ENCODE measurements around the gene SDC4. TPM values are rescaled to one million over a fixed set of nuclear protein-coding genes. Genes with fewer than 3 reads are reported as not detected.

Gene SDC4
- polyA plus RNA-seq, 1 donor (not counting 4 experiments of a cell fraction or from before 2014, with no cell fraction given): 114 TPM

DNA sequence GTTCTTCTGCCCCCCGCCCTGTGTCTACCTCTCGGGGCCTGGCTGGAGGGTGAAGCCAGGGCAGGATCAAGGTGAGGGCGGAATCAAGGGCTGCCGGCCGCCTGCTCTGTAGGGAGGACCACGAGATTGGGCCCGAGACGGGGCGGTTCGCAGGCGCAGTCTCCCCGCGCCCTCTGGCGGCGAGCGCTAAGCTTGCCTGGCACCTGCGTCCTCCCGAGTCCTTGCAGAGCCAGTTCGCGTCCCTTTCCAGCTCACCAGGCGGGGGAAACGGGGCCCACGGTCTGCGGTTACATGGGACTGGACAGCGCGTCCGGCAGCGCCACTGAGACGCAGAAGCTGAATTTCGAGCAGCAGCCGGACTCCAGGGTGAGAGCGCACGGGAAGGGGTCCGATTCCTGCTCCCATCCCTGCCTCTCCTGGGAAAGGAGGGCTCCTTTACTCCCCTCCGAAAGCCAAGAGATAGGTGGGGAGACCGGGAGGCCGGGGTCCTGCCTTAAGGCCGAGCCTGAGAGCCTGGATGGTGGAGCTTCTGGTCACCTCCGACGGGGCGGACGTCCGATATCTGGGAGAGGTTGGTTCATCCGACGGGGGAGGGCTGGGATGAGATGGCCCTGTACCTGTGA lies 36.5 kb downstream of the SDC4 start:
- H3K4me1 ChIP-seq (ENCODE audit: control insufficient read depth, extremely low read depth, insufficient read depth, low read length): no peaks in the 10 kb centered on the region
- FAIRE-seq (no peak), DNase-seq (ENCODE audit: low read depth, low spot score) (no peak)
- no peak for TF ChIP-seq EZH2 (IDR thresholded peaks at IDR 0.05; ENCODE audit: low read length)
- TF ChIP-seq, protein P1, sequence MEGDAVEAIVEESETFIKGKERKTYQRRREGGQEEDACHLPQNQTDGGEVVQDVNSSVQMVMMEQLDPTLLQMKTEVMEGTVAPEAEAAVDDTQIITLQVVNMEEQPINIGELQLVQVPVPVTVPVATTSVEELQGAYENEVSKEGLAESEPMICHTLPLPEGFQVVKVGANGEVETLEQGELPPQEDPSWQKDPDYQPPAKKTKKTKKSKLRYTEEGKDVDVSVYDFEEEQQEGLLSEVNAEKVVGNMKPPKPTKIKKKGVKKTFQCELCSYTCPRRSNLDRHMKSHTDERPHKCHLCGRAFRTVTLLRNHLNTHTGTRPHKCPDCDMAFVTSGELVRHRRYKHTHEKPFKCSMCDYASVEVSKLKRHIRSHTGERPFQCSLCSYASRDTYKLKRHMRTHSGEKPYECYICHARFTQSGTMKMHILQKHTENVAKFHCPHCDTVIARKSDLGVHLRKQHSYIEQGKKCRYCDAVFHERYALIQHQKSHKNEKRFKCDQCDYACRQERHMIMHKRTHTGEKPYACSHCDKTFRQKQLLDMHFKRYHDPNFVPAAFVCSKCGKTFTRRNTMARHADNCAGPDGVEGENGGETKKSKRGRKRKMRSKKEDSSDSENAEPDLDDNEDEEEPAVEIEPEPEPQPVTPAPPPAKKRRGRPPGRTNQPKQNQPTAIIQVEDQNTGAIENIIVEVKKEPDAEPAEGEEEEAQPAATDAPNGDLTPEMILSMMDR (optimal IDR thresholded peaks at IDR 0.05 in 1 of 3, IDR thresholded peaks at IDR 0.05 in 1 of 3, conservative IDR thresholded peaks at IDR 0.05 in 1 of 3; ENCODE audit: extremely low read depth in 1 of 3, insufficient read depth in 2 of 3, low read length in 3 of 3): peak; percentile 73 to 98 (median 88)
- no peaks in the 10 kb centered on the region for H3K9me3 ChIP-seq (ENCODE audit: control insufficient read depth, low read depth, low read length)
- no peaks in the 10 kb centered on the region for H4K20me1 ChIP-seq (ENCODE audit: control insufficient read depth, extremely low read depth, insufficient read depth, low read length)
- H3K4me2 ChIP-seq (ENCODE audit: control insufficient read depth, extremely low read depth, insufficient read depth, low read depth, low read length): no peak overlapping the region
- H3K79me2 ChIP-seq (ENCODE audit: control insufficient read depth, insufficient read depth, low read length): no peaks in the 10 kb centered on the region
- no peak overlapping the region for H2AFZ ChIP-seq (ENCODE audit: control insufficient read depth, low read length)
- H3K9ac ChIP-seq (ENCODE audit: control insufficient read depth, extremely low read depth, insufficient read depth, low read length): no peak overlapping the region
- dilution Hi-C loops (cut with MboI; ENCODE audit: extremely low pct_ligation_motif_present, low sequenced_read_pairs): no loop called here
- no peak overlapping the region for H3K4me3 ChIP-seq (ENCODE audit: control insufficient read depth in 2 of 3, extremely low read depth in 1 of 3, insufficient read depth in 2 of 3, low read depth in 1 of 3, low read length in 3 of 3)
- H3K9me1 ChIP-seq (ENCODE audit: control insufficient read depth, extremely low read depth, insufficient read depth, low read length): no peaks in the 10 kb centered on the region
- no peaks in the 10 kb centered on the region for H3K36me3 ChIP-seq (ENCODE audit: control insufficient read depth in 2 of 2, extremely low read depth in 1 of 2, insufficient read depth in 2 of 2, low read length in 2 of 2)
- H3K27me3 ChIP-seq (ENCODE audit: control insufficient read depth, extremely low read depth, insufficient read depth, low read length): peaks cover 13% of the 10 kb centered on the region
- H3K27ac ChIP-seq (ENCODE audit: control insufficient read depth, insufficient read depth, low read length): no peak overlapping the region

DNA sequence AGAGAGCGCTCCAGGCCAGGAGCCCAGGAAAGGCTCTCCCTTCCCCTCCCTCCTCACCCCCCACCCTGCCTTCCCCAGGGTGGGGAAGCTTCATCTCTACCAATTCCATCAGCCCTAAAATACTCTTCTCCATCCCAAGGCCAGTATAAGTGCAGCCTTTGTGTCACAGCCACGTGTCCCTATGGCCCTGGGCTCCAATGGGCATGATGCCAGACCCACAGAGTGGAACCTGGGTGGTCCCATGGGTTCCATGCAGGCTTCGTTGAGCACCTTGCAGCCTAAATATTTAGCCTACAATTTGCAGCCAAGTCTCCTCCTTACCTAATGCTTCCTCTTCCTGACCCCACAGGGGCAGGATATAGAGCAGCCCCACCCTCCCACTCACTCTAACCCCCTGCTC lies 39.1 kb downstream of the SDC4 start:
- Histone ChIP-seq H3K4me1 (ENCODE audit: control insufficient read depth, extremely low read depth, insufficient read depth, low read length) (no peaks in the 10 kb centered on the region), H3K27ac (ENCODE audit: control insufficient read depth, insufficient read depth, low read length) (no peak overlapping the region), H3K27me3 (ENCODE audit: control insufficient read depth, extremely low read depth, insufficient read depth, low read length) (peaks cover 5% of the 10 kb centered on the region), H4K20me1 (ENCODE audit: control insufficient read depth, extremely low read depth, insufficient read depth, low read length) (no peaks in the 10 kb centered on the region), H3K36me3 (ENCODE audit: control insufficient read depth in 2 of 2, extremely low read depth in 1 of 2, insufficient read depth in 2 of 2, low read length in 2 of 2) (no peaks in the 10 kb centered on the region), H2AFZ (ENCODE audit: control insufficient read depth, low read length) (no peak overlapping the region), H3K9ac (ENCODE audit: control insufficient read depth, extremely low read depth, insufficient read depth, low read length) (no peak overlapping the region), H3K79me2 (ENCODE audit: control insufficient read depth, insufficient read depth, low read length) (no peaks in the 10 kb centered on the region), H3K9me1 (ENCODE audit: control insufficient read depth, extremely low read depth, insufficient read depth, low read length) (no peaks in the 10 kb centered on the region), H3K4me3 (ENCODE audit: control insufficient read depth in 2 of 3, extremely low read depth in 1 of 3, insufficient read depth in 2 of 3, low read depth in 1 of 3, low read length in 3 of 3) (no peak overlapping the region), H3K9me3 (ENCODE audit: control insufficient read depth, low read depth, low read length) (no peaks in the 10 kb centered on the region), H3K4me2 (ENCODE audit: control insufficient read depth, extremely low read depth, insufficient read depth, low read depth, low read length) (no peak overlapping the region)
- no peak for FAIRE-seq
- DNase-seq (ENCODE audit: low read depth, low spot score): no peak
- dilution Hi-C loops (cut with MboI; ENCODE audit: extremely low pct_ligation_motif_present, low sequenced_read_pairs): no loop called here
- TF ChIP-seq, protein P1 (optimal IDR thresholded peaks at IDR 0.05 in 1 of 3, IDR thresholded peaks at IDR 0.05 in 1 of 3, conservative IDR thresholded peaks at IDR 0.05 in 1 of 3; ENCODE audit: extremely low read depth in 1 of 3, insufficient read depth in 2 of 3, low read length in 3 of 3): no peak
- no peak for TF ChIP-seq EZH2 (IDR thresholded peaks at IDR 0.05; ENCODE audit: low read length)
